Endothelial cell of umbilical vein (primary cell): ENCODE data around the gene LIPH. TPM values are rescaled to one million over a fixed set of nuclear protein-coding genes. Genes with fewer than 3 reads are reported as not detected.

Experiments used
- BruUV-seq: library from RNA; stranded (reverse); fragments of 400-500 nt; replicated peaks from 2 replicates; lab custom pipeline; 2021; lab: Mats Ljungman, UMichigan
- CTCF ChIA-PET: fragments of 300-600, 350-600 bp; sonication (Branson Sonifier 250); formaldehyde crosslinking; loops from one replicate; lab custom pipeline; 2021; ENCODE audit warnings: antibody characterized with exemption, inconsistent platforms; lab: Charles Lee
- POLR2A ChIA-PET: fragments of 300-600, 350-600 bp; sonication (Branson Sonifier 250); formaldehyde crosslinking; loops from one replicate; lab custom pipeline; 2021; ENCODE audit warnings: antibody characterized with exemption, inconsistent platforms; lab: Charles Lee
- DNase-seq: peaks from one replicate; pipeline ENCODE4 v3.0.0-alpha.2; 2011; ENCODE audit warnings: low read depth, low spot score
- FAIRE-seq: peaks from 2 replicates; lab custom pipeline; 2011; peaks lifted over from hg19 to GRCh38; lab: Jason Lieb, UNC
- H2AFZ ChIP-seq: 2 replicates; pipeline ENCODE4 v1.6.0; 2012; ENCODE audit warnings: low read depth, low read length, control low read depth, inconsistent platforms
- H3K27ac ChIP-seq: 2 replicates; pipeline ENCODE4 v1.5.1; 2011; ENCODE audit warnings: low read depth, mild to moderate bottlenecking, control low read depth, low read length, moderate library complexity; ENCODE audit not compliant: insufficient read depth
- H3K27me3 ChIP-seq, 2 experiments: 2 replicates each; pipeline versions ENCODE4 v1.6.0 to v1.6.1; 2011; ENCODE audit warnings: low read length in 2 of 2, mixed read lengths in 1 of 2; ENCODE audit not compliant: control insufficient read depth in 2 of 2, insufficient read depth in 2 of 2
- H3K36me3 ChIP-seq, 2 experiments: 2 replicates in 1 of 2; 3 replicates in 1 of 2; pipeline ENCODE4 v1.5.1; 2011; ENCODE audit warnings: low read length in 2 of 2, mild to moderate bottlenecking in 1 of 2, moderate library complexity in 1 of 2; ENCODE audit not compliant: control insufficient read depth in 2 of 2, insufficient read depth in 2 of 2; ENCODE audit errors: extremely low read depth in 1 of 2
- H3K4me1 ChIP-seq: 3 replicates; pipeline ENCODE4 v1.5.1; 2011; ENCODE audit warnings: mild to moderate bottlenecking, low read length; ENCODE audit not compliant: control insufficient read depth, insufficient read depth; ENCODE audit errors: extremely low read depth
- H3K4me2 ChIP-seq: 2 replicates; pipeline ENCODE4 v1.6.1; 2011; ENCODE audit warnings: low read length, control low read depth, mixed read lengths; ENCODE audit not compliant: insufficient read depth
- H3K4me3 ChIP-seq, 3 experiments: fragments of 200-600 bp in 1 of 3; sonication (generic), shearing (Covaris generic) in 1 of 3; replicated peaks in 1 of 3; 2 replicates each; pipeline ENCODE4 v1.5.1; 2011 to 2016; ENCODE audit warnings: control low read depth in 3 of 3, low read length in 3 of 3, mild to moderate bottlenecking in 2 of 3, inconsistent platforms in 1 of 3, low read depth in 1 of 3, moderate library complexity in 1 of 3; ENCODE audit not compliant: insufficient read depth in 1 of 3
- H3K79me2 ChIP-seq: 2 replicates; pipeline ENCODE4 v1.6.0; 2012; ENCODE audit warnings: low read length, inconsistent platforms; ENCODE audit not compliant: control insufficient read depth, insufficient read depth
- H3K9ac ChIP-seq: replicated peaks from 2 replicates; pipeline ENCODE3; 2011; ENCODE audit warnings: low read length, control low read depth; ENCODE audit not compliant: insufficient read depth; ENCODE audit errors: extremely low read depth
- H3K9me1 ChIP-seq: replicated peaks from 3 replicates; pipeline ENCODE4 v1.6.0; 2011; ENCODE audit warnings: mild to moderate bottlenecking, low read length; ENCODE audit not compliant: control insufficient read depth, insufficient read depth; ENCODE audit errors: extremely low read depth
- H3K9me3 ChIP-seq: replicated peaks from 2 replicates; pipeline ENCODE4 v1.5.1; 2012; ENCODE audit warnings: low read length, inconsistent platforms; ENCODE audit not compliant: control insufficient read depth, insufficient read depth
- H4K20me1 ChIP-seq: replicated peaks from 2 replicates; pipeline ENCODE3; 2011; ENCODE audit warnings: mild to moderate bottlenecking, low read length; ENCODE audit not compliant: control insufficient read depth, insufficient read depth; ENCODE audit errors: extremely low read depth
- CTCF ChIP-seq, 2 donors: IDR thresholded peaks; 1 replicate in 1 of 2; 2 replicates in 1 of 2; pipeline ENCODE4 v1.5.1; 2011; ENCODE audit warnings: low read length in 2 of 2, mild to moderate bottlenecking in 2 of 2, moderate library complexity in 2 of 2, control low read depth in 1 of 2, inconsistent platforms in 1 of 2, low read depth in 1 of 2; ENCODE audit not compliant: insufficient read depth in 1 of 2; ENCODE audit errors: extremely low read depth in 1 of 2
- EZH2 ChIP-seq: IDR thresholded peaks from 2 replicates; pipeline ENCODE4 v1.6.1; 2012; ENCODE audit warnings: borderline replicate concordance, low read depth, mild to moderate bottlenecking, moderate library complexity, low read length, inconsistent platforms; ENCODE audit not compliant: severe bottlenecking
- FOS ChIP-seq: IDR thresholded peaks from 2 replicates; pipeline ENCODE4 v1.6.1; 2011; ENCODE audit warnings: mild to moderate bottlenecking, low read length, moderate library complexity, borderline replicate concordance; ENCODE audit not compliant: insufficient read depth
- GATA2 ChIP-seq: IDR thresholded peaks from 2 replicates; pipeline ENCODE4 v1.7.0; 2011; ENCODE audit warnings: low read depth, mild to moderate bottlenecking, moderate library complexity, mixed read lengths, low read length; ENCODE audit not compliant: insufficient read length, insufficient read depth
- JUN ChIP-seq: IDR thresholded peaks from 2 replicates; pipeline ENCODE4 v1.6.1; 2011; ENCODE audit warnings: borderline replicate concordance, low read depth; ENCODE audit not compliant: insufficient read length, insufficient read depth
- MYC ChIP-seq: IDR thresholded peaks from one replicate; pipeline ENCODE4 v1.6.1; 2011; ENCODE audit warnings: mild to moderate bottlenecking, low read depth, low read length
- POLR2A ChIP-seq: IDR thresholded peaks from 2 replicates; pipeline ENCODE4 v1.6.1; 2012; ENCODE audit warnings: low read depth, mild to moderate bottlenecking, control low read depth, low read length
- POLR2AphosphoS5 ChIP-seq: IDR thresholded peaks from 2 replicates; pipeline ENCODE4 v1.6.1; 2012; ENCODE audit warnings: low read depth, mild to moderate bottlenecking, control low read depth, low read length, moderate library complexity; ENCODE audit not compliant: insufficient read depth
- dilution Hi-C: fragments of 300-500 bp; cut with MboI; formaldehyde crosslinking; loops from one replicate; pipeline ENCODE4 v1.15.0; 2019; ENCODE audit warnings: low sequenced_read_pairs; ENCODE audit not compliant: extremely low pct_ligation_motif_present
- intact Hi-C: fragments of 100-400 bp; cut with micrococcal nuclease; formaldehyde crosslinking; loops from one replicate; pipeline ENCODE4 v1.10.0; 2022
- polyA plus RNA-seq, 4 experiments: library from polyadenylated mRNA; depleted of rRNA in 3 of 4; stranded (reverse) in 3 of 4; unstranded in 1 of 4; fragments of >200 nt; gene quantifications; 2 replicates each; pipeline versions ENCODE4 v1.2.1 to v1.2.3, GENCODE V29; 2011 to 2012; ENCODE audit warnings: missing spikeins in 1 of 4
- total RNA-seq: library from RNA; stranded (reverse); gene quantifications from 2 replicates; pipeline ENCODE4 v1.2.3, GENCODE V29; 2021
- TF ChIP-seq, protein P1 (sequence below): IDR thresholded peaks from 2 replicates; pipeline ENCODE4 v1.6.1; 2011; ENCODE audit not compliant: insufficient read depth, insufficient read length

The LIPH gene
- total and polyA plus RNA-seq, 2 donors (not counting 3 experiments of a cell fraction or from before 2014, with no cell fraction given) = not detected

DNA sequence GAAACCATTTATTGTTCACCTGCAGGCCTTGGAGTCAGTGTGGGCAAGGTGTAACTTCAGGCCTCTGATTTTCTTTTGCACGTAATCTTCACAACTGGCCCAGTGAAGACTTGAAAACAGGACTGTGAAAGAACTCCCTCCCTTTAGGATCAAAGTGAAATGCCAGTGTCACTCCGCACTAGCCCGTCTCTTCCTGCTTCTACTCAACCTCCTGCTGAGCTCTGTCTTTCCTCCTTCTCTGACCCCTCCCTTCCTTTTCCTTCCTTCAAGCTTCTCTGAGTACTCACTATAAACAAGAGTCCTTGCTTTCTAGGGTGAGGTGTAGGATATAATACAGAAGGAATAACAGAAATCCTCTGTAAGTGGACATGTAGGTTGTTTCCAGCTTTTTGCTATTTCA, 82.1 kb downstream of the LIPH start:
- CTCF ChIA-PET = interaction anchor here (1.1 to 1.8 kb wide), 3 partner anchors 8 to 89 kb away, joined by 4 to 14 read pairs (median 4); no protein-coding TSS in a partner anchor
- dilution Hi-C loops (no loop called here), intact Hi-C loops (no loop called here)
- Histone ChIP-seq H3K27ac (no peak overlapping the region), H3K36me3 (no peaks in the 10 kb centered on the region), H3K9me3 (no peaks in the 10 kb centered on the region), H3K4me1 (no peaks in the 10 kb centered on the region), H3K9ac (no peak overlapping the region), H4K20me1 (no peaks in the 10 kb centered on the region), H3K9me1 (no peaks in the 10 kb centered on the region), H3K4me2 (no peak overlapping the region), H3K79me2 (no peaks in the 10 kb centered on the region), H3K27me3 (no peaks in the 10 kb centered on the region), H3K4me3 (no peak overlapping the region), H2AFZ (no peak overlapping the region)
- DNase-seq (no peak), FAIRE-seq (no peak)
- no TSS peak for BruUV-seq
- POLR2A ChIA-PET = no interaction called here
- TF ChIP-seq MYC (no peak), CTCF (IDR thresholded peaks at IDR 0.05; ENCODE audit: extremely low read depth in 1 of 2, insufficient read depth in 1 of 2, low read depth in 1 of 2, low read length in 2 of 2) (no peak), GATA2 (no peak), EZH2 (no peak), FOS (no peak), POLR2A (no peak), JUN (no peak), POLR2AphosphoS5 (no peak)
- TF ChIP-seq, protein P1, sequence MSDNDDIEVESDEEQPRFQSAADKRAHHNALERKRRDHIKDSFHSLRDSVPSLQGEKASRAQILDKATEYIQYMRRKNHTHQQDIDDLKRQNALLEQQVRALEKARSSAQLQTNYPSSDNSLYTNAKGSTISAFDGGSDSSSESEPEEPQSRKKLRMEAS = no peak
